ENCODE measurements around the gene SLC17A9. TPM values are rescaled to one million over a fixed set of nuclear protein-coding genes. Genes with fewer than 3 reads are reported as not detected.

SLC17A9 gene
- total and polyA plus RNA-seq, 2 of the 8 experiments (the other 6 are each of a cell fraction or from before 2014, with no cell fraction given), result 23.5 to 35.2 TPM

GRCh38 chr20:62935204-62935967 is 17.1 kb upstream of the SLC17A9 start (continued):
- TF ChIP-seq CHD7 (IDR thresholded peaks at IDR 0.05; ENCODE audit: insufficient replicate concordance, low read length) (no peak), SIN3A (conservative IDR thresholded peaks at IDR 0.05 in 1 of 2, IDR thresholded peaks at IDR 0.05 in 1 of 2; ENCODE audit: low read depth in 1 of 2, low read length in 2 of 2) (no peak), NRF1 (IDR thresholded peaks at IDR 0.05; ENCODE audit: low read depth, low read length) (no peak), ATF2 (IDR thresholded peaks at IDR 0.05; ENCODE audit: low read length) (no peak), RNF2 (IDR thresholded peaks at IDR 0.05; ENCODE audit: borderline replicate concordance, low read depth, low read length, missing control alignments, poor library complexity, severe bottlenecking) (no peak)

Measured in H1 (cell line).